GM23248 (cell line): ENCODE measurements around the gene CKAP2.
"Not testable (repeated sequence)": the region's sequence is repeated elsewhere in the genome, so short reads cannot be mapped to it uniquely, and the experiment has no call there.

Experiments used
- EZH2 ChIP-seq: fragments of 200-600 bp; sonication (generic); IDR thresholded peaks from 2 replicates; pipeline ENCODE4 v1.6.1; 2018; ENCODE audit warnings: antibody characterized with exemption, mild to moderate bottlenecking; ENCODE audit not compliant: insufficient read depth, poor library complexity, severe bottlenecking
- EZH2phosphoT487 ChIP-seq: fragments of 200-600 bp; sonication (generic); IDR thresholded peaks from 2 replicates; pipeline ENCODE4 v1.6.1; 2018; ENCODE audit warnings: antibody characterized with exemption, moderate library complexity, mild to moderate bottlenecking, low read depth; ENCODE audit not compliant: insufficient read depth

- not testable (repeated sequence) for TF ChIP-seq EZH2phosphoT487, EZH2
Observed at GRCh38 chr13:52502277-52502676, 47.0 kb downstream of the CKAP2 start.
